ENCODE measurements around the gene IL13RA1. TPM values are rescaled to one million over a fixed set of nuclear protein-coding genes. Genes with fewer than 3 reads are reported as not detected.
"Not testable (repeated sequence)": the region's sequence is repeated elsewhere in the genome, so short reads cannot be mapped to it uniquely, and the experiment has no call there.

Gene IL13RA1
- total RNA-seq, 1 experiment from 2014 or later: 16.6 TPM

- H3K36me3 ChIP-seq (replicated peaks; ENCODE audit: control insufficient read depth, insufficient read depth, low read length): no peaks in the 10 kb centered on the region
- no peak for DNase-seq
- no peak overlapping the region for H3K4me3 ChIP-seq (ENCODE audit: insufficient read depth, low read depth, low read length)
- H3K27me3 ChIP-seq (ENCODE audit: control insufficient read depth, insufficient read depth, low read length): no peaks in the 10 kb centered on the region
Measured at GRCh38 chrX:118780911-118781310, 53.5 kb downstream of the IL13RA1 start.

DNA sequence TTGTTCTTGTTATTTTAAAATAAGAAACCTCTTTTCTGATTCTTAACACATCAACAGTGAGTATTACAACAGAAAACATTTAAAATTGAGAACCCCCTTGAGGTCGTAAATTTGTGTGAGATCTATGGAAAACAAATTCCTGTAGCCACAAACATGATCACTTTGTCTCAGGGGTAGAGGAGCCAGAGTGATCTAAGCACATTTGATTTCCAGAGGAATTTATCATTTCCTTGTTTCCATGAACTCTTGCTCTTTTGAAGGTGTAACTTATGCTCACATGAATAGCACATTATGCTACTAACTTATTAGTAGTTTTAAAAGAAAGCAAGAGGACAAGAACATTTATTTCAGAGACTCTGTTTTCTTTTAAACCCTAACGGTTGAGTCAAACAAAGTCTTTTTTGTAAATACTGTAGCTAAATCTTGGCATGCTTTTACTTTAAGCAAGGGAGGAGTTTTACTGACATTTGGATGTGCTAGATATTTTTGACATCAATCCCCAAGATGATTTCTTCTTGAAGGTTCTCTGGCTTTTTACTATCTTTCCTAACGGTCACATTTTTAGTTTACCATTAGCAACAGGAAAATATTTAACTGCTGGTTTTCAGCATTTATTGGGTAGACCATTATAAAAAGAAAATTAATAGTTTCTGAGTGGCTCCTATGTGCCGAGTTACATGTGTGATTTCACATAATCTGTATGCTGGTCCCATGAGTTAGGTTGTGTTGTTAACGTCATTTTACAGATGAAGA lies 68.3 kb downstream of the IL13RA1 start:
- H3K27me3 ChIP-seq (ENCODE audit: control insufficient read depth, insufficient read depth, low read length): no peaks in the 10 kb centered on the region
- DNase-seq: no peak
- H3K4me3 ChIP-seq (ENCODE audit: insufficient read depth, low read depth, low read length): no peak overlapping the region
- no peaks in the 10 kb centered on the region for H3K36me3 ChIP-seq (replicated peaks; ENCODE audit: control insufficient read depth, insufficient read depth, low read length)

- Histone ChIP-seq H3K36me3 (replicated peaks; ENCODE audit: control insufficient read depth, insufficient read depth, low read length) (no peaks in the 10 kb centered on the region), H3K4me3 (ENCODE audit: insufficient read depth, low read depth, low read length) (no peak overlapping the region), H3K27me3 (ENCODE audit: control insufficient read depth, insufficient read depth, low read length) (no peaks in the 10 kb centered on the region)
- no peak for DNase-seq
Measured at GRCh38 chrX:118802857-118803256, 75.5 kb downstream of the IL13RA1 start.

- no peaks in the 10 kb centered on the region for H3K36me3 ChIP-seq (replicated peaks; ENCODE audit: control insufficient read depth, insufficient read depth, low read length)
- no peaks in the 10 kb centered on the region; the same call in 1 of the 2 replicates for H3K27me3 ChIP-seq (ENCODE audit: control insufficient read depth, insufficient read depth, low read length)
- DNase-seq: peak; percentile 65
- H3K4me3 ChIP-seq (ENCODE audit: insufficient read depth, low read depth, low read length): no peak overlapping the region
Measured at GRCh38 chrX:118807151-118808017, 80.0 kb downstream of the IL13RA1 start.

DNA sequence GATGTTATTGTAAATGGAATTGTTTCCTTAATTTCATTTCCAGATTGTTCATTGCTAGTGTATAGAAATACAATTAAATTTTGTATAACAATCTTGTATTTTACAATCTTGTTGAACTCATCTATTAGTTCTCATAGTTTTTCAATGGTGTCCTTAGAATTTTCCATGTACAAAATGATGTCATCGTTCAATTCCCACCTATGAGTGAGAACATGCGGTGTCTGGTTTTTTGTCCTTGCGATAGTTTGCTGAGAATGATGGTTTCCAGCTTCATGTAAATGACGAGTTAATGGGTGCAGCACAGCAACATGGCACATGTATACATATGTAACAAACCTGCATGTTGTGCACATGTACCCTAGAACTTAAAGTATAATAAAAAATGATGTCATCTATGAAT lies 89.9 kb downstream of the IL13RA1 start:
- H3K27me3 ChIP-seq (ENCODE audit: control insufficient read depth, insufficient read depth, low read length): peaks cover 14% of the 10 kb centered on the region
- H3K36me3 ChIP-seq (replicated peaks; ENCODE audit: control insufficient read depth, insufficient read depth, low read length); H3K4me3 ChIP-seq (ENCODE audit: insufficient read depth, low read depth, low read length); DNase-seq: not testable (repeated sequence)

- peak; percentile 95 for DNase-seq
- peak within 1 kb of the TSS; percentile 19; the same call in 1 of the 2 replicates for H3K4me3 ChIP-seq (ENCODE audit: insufficient read depth, low read depth, low read length)
- H3K27me3 ChIP-seq (ENCODE audit: control insufficient read depth, insufficient read depth, low read length): peaks cover 75% of the 10 kb centered on the region
- H3K36me3 ChIP-seq (replicated peaks; ENCODE audit: control insufficient read depth, insufficient read depth, low read length): no peaks in the 10 kb centered on the region
Measured at GRCh38 chrX:118823263-118824172, 96.1 kb downstream of the IL13RA1 start, which contains the start of gene ZCCHC12. TSS of gene ZCCHC12 (plus strand) at chrX:118823824. CDS start at chrX:118825245, 1,421 bp downstream.

- DNase-seq: peak; percentile 53
- no peaks in the 10 kb centered on the region for H3K36me3 ChIP-seq (replicated peaks; ENCODE audit: control insufficient read depth, insufficient read depth, low read length)
- H3K4me3 ChIP-seq (ENCODE audit: insufficient read depth, low read depth, low read length): peak overlapping the region; percentile 19; the same call in 1 of the 2 replicates
- H3K27me3 ChIP-seq (ENCODE audit: control insufficient read depth, insufficient read depth, low read length): peaks cover 80% of the 10 kb centered on the region
Measured at GRCh38 chrX:118824173-118824730, 96.8 kb downstream of the IL13RA1 start.

DNA sequence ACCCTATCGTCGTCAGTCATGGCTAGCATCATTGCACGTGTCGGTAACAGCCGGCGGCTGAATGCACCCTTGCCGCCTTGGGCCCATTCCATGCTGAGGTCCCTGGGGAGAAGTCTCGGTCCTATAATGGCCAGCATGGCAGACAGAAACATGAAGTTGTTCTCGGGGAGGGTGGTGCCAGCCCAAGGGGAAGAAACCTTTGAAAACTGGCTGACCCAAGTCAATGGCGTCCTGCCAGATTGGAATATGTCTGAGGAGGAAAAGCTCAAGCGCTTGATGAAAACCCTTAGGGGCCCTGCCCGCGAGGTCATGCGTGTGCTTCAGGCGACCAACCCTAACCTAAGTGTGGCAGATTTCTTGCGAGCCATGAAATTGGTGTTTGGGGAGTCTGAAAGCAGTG lies 97.8 kb downstream of the IL13RA1 start:
- Histone ChIP-seq H3K27me3 (ENCODE audit: control insufficient read depth, insufficient read depth, low read length) (peaks cover 84% of the 10 kb centered on the region), H3K4me3 (ENCODE audit: insufficient read depth, low read depth, low read length) (no peak overlapping the region), H3K36me3 (replicated peaks; ENCODE audit: control insufficient read depth, insufficient read depth, low read length) (no peaks in the 10 kb centered on the region)
- DNase-seq: no peak

GRCh38 chrX:118839334-118839958 lies 112.0 kb downstream of the IL13RA1 start:
- Histone ChIP-seq H3K27me3 (ENCODE audit: control insufficient read depth, insufficient read depth, low read length) (peaks cover 16% of the 10 kb centered on the region), H3K4me3 (ENCODE audit: insufficient read depth, low read depth, low read length) (peak overlapping the region; percentile 47), H3K36me3 (replicated peaks; ENCODE audit: control insufficient read depth, insufficient read depth, low read length) (no peaks in the 10 kb centered on the region)
- peak; percentile 96 for DNase-seq

Other genes starting within 250 kb of the IL13RA1 start
- gene DOCK11, start 231.8 kb upstream of the IL13RA1 start, total RNA-seq (2014; rRNA removed; shearing (Covaris generic)): 2.2 and 4.3 TPM in 2 replicates
- gene ZCCHC12, start 96.2 kb downstream of the IL13RA1 start, total RNA-seq (2014; rRNA removed; shearing (Covaris generic)): 0.07 and 0.45 TPM in 2 replicates
- gene LONRF3, start 247.0 kb downstream of the IL13RA1 start, total RNA-seq (2014; rRNA removed; shearing (Covaris generic)): 0.10 TPM in 1 of 2 replicates, not detected in the other

Data from H7 (cell line).